GM12878 (cell line): ENCODE data around the gene PXT1. TPM values are rescaled to one million over a fixed set of nuclear protein-coding genes. Genes with fewer than 3 reads are reported as not detected.

Experiments used
- ATAC-seq: fragments of 200-7000 bp; cut with Tn5 transposase; 3 replicates; pipeline ENCODE4 v1.9.1; 2020; ENCODE audit warnings: mild to moderate bottlenecking, moderate library complexity
- Bru-seq: library from RNA; stranded (reverse); fragments of 400-500 nt; gene quantifications from one replicate; lab custom pipeline; 2021; lab: Mats Ljungman, UMichigan
- BruChase-seq, 2 experiments: library from RNA; stranded (reverse); fragments of 400-500 nt; gene quantifications; one replicate each; lab custom pipeline; 2021; lab: Mats Ljungman, UMichigan
- BruUV-seq: library from RNA; stranded (reverse); fragments of 400-500 nt; replicated peaks from 2 replicates; lab custom pipeline; 2021; lab: Mats Ljungman, UMichigan
- CTCF ChIA-PET: fragments of 300-600 bp; sonication (Branson Sonifier 250); formaldehyde crosslinking; extraction: SDS; loops from one replicate; lab custom pipeline; 2021; ENCODE audit warnings: inconsistent platforms; lab: Yijun Ruan, JAX
- POLR2A ChIA-PET: fragments of 350-600 bp; formaldehyde crosslinking; extraction: SDS; loops from one replicate; lab custom pipeline; 2021; ENCODE audit warnings: inconsistent platforms; lab: Charles Lee
- RAD21 ChIA-PET: fragments of 300-600 bp; sonication (Branson Sonifier 250); formaldehyde crosslinking; loops from one replicate; lab custom pipeline; 2023; ENCODE audit warnings: antibody characterized with exemption; ENCODE audit not compliant: unreplicated experiment; lab: Charles Lee
- SMC1A ChIA-PET: fragments of 300-600 bp; sonication (Branson Sonifier 250); formaldehyde crosslinking; loops from one replicate; lab custom pipeline; 2023; ENCODE audit not compliant: unreplicated experiment, uncharacterized antibody; lab: Charles Lee
- DNase-seq: peaks from one replicate; pipeline ENCODE4 v3.0.0-alpha.2; 2011; ENCODE audit warnings: low read depth, low spot score
- FAIRE-seq: peaks from 3 replicates; lab custom pipeline; 2011; peaks lifted over from hg19 to GRCh38; lab: Jason Lieb, UNC
- H2AFZ ChIP-seq: 2 replicates; pipeline ENCODE4 v1.6.0; 2011; ENCODE audit warnings: low read depth, low read length, control low read depth; ENCODE audit not compliant: control insufficient read depth
- H3K27ac ChIP-seq: 2 replicates; pipeline ENCODE4 v1.5.1; 2011; ENCODE audit warnings: control low read depth; ENCODE audit not compliant: control insufficient read depth, insufficient read depth
- H3K27me3 ChIP-seq, 2 experiments: replicated peaks in 1 of 2; 2 replicates each; pipeline versions ENCODE4 v1.6.0 to v1.6.1; 2011; ENCODE audit warnings: low read length in 1 of 2; ENCODE audit not compliant: control insufficient read depth in 2 of 2, insufficient read depth in 2 of 2
- H3K36me3 ChIP-seq, 2 experiments: 2 replicates each; pipeline ENCODE4 v1.5.1; 2011; ENCODE audit warnings: low read length in 1 of 2; ENCODE audit not compliant: control insufficient read depth in 2 of 2, insufficient read depth in 2 of 2
- H3K4me1 ChIP-seq: 2 replicates; pipeline ENCODE4 v1.6.1; 2011; ENCODE audit warnings: mild to moderate bottlenecking, low read length, moderate library complexity, mixed read lengths; ENCODE audit not compliant: control insufficient read depth, insufficient read depth
- H3K4me2 ChIP-seq: 2 replicates; pipeline ENCODE4 v1.6.0; 2011; ENCODE audit warnings: control low read depth; ENCODE audit not compliant: control insufficient read depth, insufficient read depth
- H3K4me3 ChIP-seq: fragments of 200-600 bp; sonication (generic); 2 replicates; pipeline ENCODE4 v1.5.1; 2016
- H3K79me2 ChIP-seq: 2 replicates; pipeline ENCODE4 v1.6.0; 2011; ENCODE audit warnings: low read length; ENCODE audit not compliant: control insufficient read depth, insufficient read depth
- H3K9ac ChIP-seq: 2 replicates; pipeline ENCODE4 v1.8.0; 2011; ENCODE audit warnings: low read length, control low read depth, mixed read lengths; ENCODE audit not compliant: control insufficient read depth, insufficient read depth
- H3K9me3 ChIP-seq: replicated peaks from 3 replicates; pipeline ENCODE4 v1.5.1; 2011; ENCODE audit warnings: mild to moderate bottlenecking, low read length; ENCODE audit not compliant: control insufficient read depth, insufficient read depth
- H4K20me1 ChIP-seq: 2 replicates; pipeline ENCODE4 v1.6.0; 2011; ENCODE audit not compliant: control insufficient read depth, insufficient read depth
- ASH2L ChIP-seq: fragments of 300-600, 200-600 bp; sonication (generic); IDR thresholded peaks from 2 replicates; pipeline ENCODE4 v1.6.1; 2017; ENCODE audit warnings: low read depth, mild to moderate bottlenecking, borderline replicate concordance
- CHD2 ChIP-seq: IDR thresholded peaks from 2 replicates; pipeline ENCODE4 v1.6.1; 2011; ENCODE audit warnings: low read depth, low read length, improper control_type of control experiment, borderline replicate concordance
- EED ChIP-seq: sonication (generic); IDR thresholded peaks from 2 replicates; pipeline ENCODE4 v1.6.1; 2016; ENCODE audit warnings: antibody characterized with exemption, low read depth
- HDGF ChIP-seq: fragments of 450-650 bp; IDR thresholded peaks from 2 replicates; pipeline ENCODE4 v1.6.1; 2016; ENCODE audit warnings: antibody characterized with exemption
- NFYB ChIP-seq: IDR thresholded peaks from 2 replicates; pipeline ENCODE4 v1.6.1; 2011; ENCODE audit warnings: low read depth, mild to moderate bottlenecking, low read length, improper control_type of control experiment, moderate library complexity; ENCODE audit not compliant: insufficient read depth
- NR2F1 ChIP-seq: fragments of 450-650 bp; conservative IDR thresholded peaks from 2 replicates; pipeline ENCODE4 v1.6.1; 2017; ENCODE audit warnings: mild to moderate bottlenecking
- WRNIP1 ChIP-seq: IDR thresholded peaks from 2 replicates; pipeline ENCODE4 v1.6.1; 2011; ENCODE audit warnings: low read depth, low read length, improper control_type of control experiment, borderline replicate concordance
- ZSCAN29 ChIP-seq: fragments of 450-650 bp; IDR thresholded peaks from 2 replicates; pipeline ENCODE4 v1.6.1; 2017; ENCODE audit warnings: mild to moderate bottlenecking, moderate library complexity
- WGBS: methylation state at CpG from one replicate; pipeline ENCODE4 v1.1.6; 2016; ENCODE audit warnings: low lambda C conversion rate; ENCODE audit not compliant: insufficient replicate concordance, insufficient coverage; ENCODE audit errors: missing lambda C conversion rate; 5-methylcytosine and 5-hydroxymethylcytosine counted together
- in situ Hi-C: fragments of 300-500 bp; cut with MboI; formaldehyde crosslinking; loops from 9 replicates; pipeline ENCODE4 v1.14.3; 2018; ENCODE audit warnings: mixed read lengths
- intact Hi-C: fragments of 100-400 bp; cut with micrococcal nuclease; formaldehyde crosslinking; loops from one replicate; pipeline ENCODE4 v1.14.2; 2022; ENCODE audit not compliant: unreplicated experiment
- long read RNA-seq, 2 experiments: library from polyadenylated mRNA; unstranded; transcript quantifications; one replicate each; pipeline ENCODE4 v2.0.0, GENCODE V29; 2019 to 2020
- polyA minus RNA-seq, 3 experiments: library from RNA; depleted of rRNA, polyadenylated mRNA; stranded (reverse); fragments of >200 nt; gene quantifications; 2 replicates each; pipeline ENCODE4 v1.2.3, GENCODE V29; 2011
- polyA plus RNA-seq, 11 experiments: library from polyadenylated mRNA; depleted of rRNA in 4 of 11; unstranded in 6 of 11; stranded (reverse) in 5 of 11; fragments of >200 nt; fragmentation: Nextera tagmentation in 4 of 11; fragmentation: Illumina TruSeq in 1 of 11; extraction: Ambion mirVana in 4 of 11; extraction: Trizol in 1 of 11; gene quantifications; 1 replicate in 1 of 11; 2 replicates in 10 of 11; pipeline versions ENCODE4 v1.2.1 to v1.2.3, GENCODE V29; 2011 to 2016; ENCODE audit warnings: inconsistent platforms in 2 of 11, missing spikeins in 2 of 11, low read depth in 1 of 11
- total RNA-seq, 4 experiments: library from RNA; depleted of rRNA in 3 of 4; stranded (reverse); fragments of >200 nt in 3 of 4; fragmentation: Illumina TruSeq in 1 of 4; extraction: Trizol in 1 of 4; gene quantifications; 2 replicates each; pipeline versions ENCODE4 v1.2.1 to v1.2.3, GENCODE V29; 2013 to 2021
- TF ChIP-seq, protein P1 (sequence below): fragments of 450-650 bp; formaldehyde crosslinking; IDR thresholded peaks from 2 replicates; pipeline ENCODE4 v1.5.0; 2022; ENCODE audit warnings: mild to moderate bottlenecking, missing genetic modification characterization
- TF ChIP-seq, protein P2 (sequence below): IDR thresholded peaks from 2 replicates; pipeline ENCODE4 v1.6.1; 2012; ENCODE audit warnings: low read depth, low read length, improper control_type of control experiment
- TF ChIP-seq, protein P3 (sequence below): fragments of 450-650 bp; IDR thresholded peaks from 2 replicates; pipeline ENCODE4 v1.6.1; 2018; ENCODE audit warnings: borderline replicate concordance, mild to moderate bottlenecking; ENCODE audit not compliant: partially characterized antibody

Gene PXT1, protein sequence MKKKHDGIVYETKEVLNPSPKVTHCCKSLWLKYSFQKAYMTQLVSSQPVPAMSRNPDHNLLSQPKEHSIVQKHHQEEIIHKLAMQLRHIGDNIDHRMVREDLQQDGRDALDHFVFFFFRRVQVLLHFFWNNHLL
- not detected in 2 replicates for total RNA-seq (2013; cell fraction: nucleolus; rRNA removed)
- 0.27 and 0.45 TPM in 2 replicates for total RNA-seq (2014; rRNA removed)
- total RNA-seq (2014; rRNA removed; fragmentation: Illumina TruSeq; extraction: Trizol), result 0.23 and 0.27 TPM in 2 replicates
- total RNA-seq (2021), result 0.21 and 0.38 TPM in 2 replicates
- 0.72 TPM for polyA plus RNA-seq (2011; ENCODE audit: low read depth)
- 0.24 and 0.31 TPM in 2 replicates for polyA plus RNA-seq (2011; rRNA removed)
- 0.30 and 0.33 TPM in 2 replicates for polyA plus RNA-seq (2011; cell fraction: cytosol; rRNA removed)
- 0.07 and 0.18 TPM in 2 replicates for polyA plus RNA-seq (2011; cell fraction: nucleus; rRNA removed)
- 0.57 and 1.0 TPM in 2 replicates for polyA plus RNA-seq (2012)
- polyA plus RNA-seq (2014; fragmentation: Illumina TruSeq; extraction: Trizol), result 1.3 and 2.1 TPM in 2 replicates
- under 1 TPM; 0.52 to 0.60 TPM for polyA plus RNA-seq (2014; fragmentation: Nextera tagmentation; extraction: Ambion mirVana)
- 0.39 and 0.49 TPM in 2 replicates for polyA plus RNA-seq (2014; rRNA removed)
- polyA plus RNA-seq (2016; fragmentation: Nextera tagmentation; extraction: Ambion mirVana), result 1 to 10 TPM; 2.5 to 2.9 TPM
- 0.67 and 1.1 TPM in 2 replicates for polyA minus RNA-seq (2011; rRNA and poly(A)+ RNA removed)
- polyA minus RNA-seq (2011; cell fraction: cytosol; rRNA and poly(A)+ RNA removed), result not detected in 2 replicates
- polyA minus RNA-seq (2011; cell fraction: nucleus; rRNA and poly(A)+ RNA removed), result 0.48 and 0.57 TPM in 2 replicates
- Bru-seq, nascent RNA, result percentile 32 among the genes with signal in this experiment
- percentile 23 among the genes with signal in this experiment for BruChase-seq, experiment 1, labeled RNA remaining after a 6-hour chase
- percentile 30 among the genes with signal in this experiment for BruChase-seq, experiment 2, labeled RNA remaining after a 2-hour chase
- long read RNA-seq, experiment 1, result 0 reads
- long read RNA-seq, experiment 2, result 0 reads

DNA sequence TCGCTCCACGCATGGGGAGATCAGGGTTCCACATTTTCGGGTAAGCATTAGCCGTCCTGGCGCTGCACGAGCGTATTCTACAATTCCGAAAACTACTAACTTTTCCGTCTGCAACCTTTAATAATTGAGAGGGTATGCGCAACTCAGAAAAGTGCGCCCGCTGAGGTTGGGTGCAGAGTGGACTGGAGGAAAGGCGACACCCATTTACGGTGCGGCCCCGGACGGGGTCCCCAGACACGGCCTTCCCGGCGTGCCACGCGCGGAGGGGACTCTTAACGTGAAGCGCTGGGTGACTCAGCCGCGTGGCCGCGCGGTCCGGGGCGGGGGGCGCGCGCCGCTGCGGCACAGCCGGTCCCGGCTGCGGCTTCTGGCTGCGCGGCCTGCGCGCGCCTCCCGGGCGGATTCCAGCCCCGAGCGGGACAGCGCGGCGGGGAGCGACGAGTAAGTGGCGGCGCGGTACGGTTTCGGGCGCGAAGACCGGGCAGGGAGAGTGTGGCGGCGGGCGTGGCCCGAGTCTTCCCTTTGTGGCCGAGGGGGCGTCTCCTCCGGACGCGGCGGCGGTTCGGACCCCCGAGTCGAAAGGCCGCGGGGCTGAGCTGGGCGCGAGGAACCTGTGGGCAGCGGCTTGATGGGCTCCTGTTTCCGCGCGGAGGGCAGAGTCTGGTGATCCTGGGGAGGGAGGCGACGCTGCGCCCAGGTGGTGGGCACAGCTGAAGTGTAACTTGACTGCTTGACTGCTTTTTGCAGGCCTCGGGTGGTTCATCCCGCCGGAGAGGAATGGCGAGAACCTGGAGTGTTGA, at the start of gene PXT1, which contains the start of gene KCTD20:
Gene PXT1 (minus strand): TSS at position 184 of the 800 bp plus-strand sequence. CDS start 16,772 bp downstream, outside the sequence.
Gene KCTD20 (plus strand): TSS at position 330 of the 800 bp plus-strand sequence. CDS start 27,098 bp downstream, outside the sequence.
- Histone ChIP-seq H3K27me3 (no peaks in the 10 kb centered on the region), H3K4me2 (peak within 1 kb of the TSS; percentile 91), H3K4me1 (peaks cover 7% of the 10 kb centered on the region), H4K20me1 (no peaks in the 10 kb centered on the region), H3K4me3 (peak within 1 kb of the TSS; percentile 86), H3K9me3 (no peaks in the 10 kb centered on the region; the same call in 2 of the 3 replicates), H3K27ac (peak within 1 kb of the TSS; percentile 95), H3K36me3 (no peaks in the 10 kb centered on the region), H2AFZ (peak within 1 kb of the TSS; percentile 94), H3K79me2 (peaks cover 51% of the 10 kb centered on the region), H3K9ac (peak within 1 kb of the TSS; percentile 88)
- CTCF ChIA-PET, result interaction anchor here (0.9 to 1.4 kb wide), 3 partner anchors 12 to 152 kb away, joined by 3 to 9 read pairs (median 3); no protein-coding TSS in a partner anchor
- peak; percentile 48 for DNase-seq
- in situ Hi-C loops (no loop called here), intact Hi-C loops (loop anchor here (2.0 to 5.0 kb wide), 2 partner anchors 152 to 239 kb away; partner anchors contain the start of gene SRSF3)
- under 1% methylated on average over 73 of the region's 91 CpGs for WGBS
- RAD21 ChIA-PET, result interaction anchor here (0.6 to 2.5 kb wide), 3 partner anchors 19 to 172 kb away, joined by 3 to 12 read pairs (median 6); no protein-coding TSS in a partner anchor
- no TSS peak for BruUV-seq
- POLR2A ChIA-PET, result interaction anchor here (1.0 to 1.2 kb wide), 2 partner anchors 12 to 20 kb away, joined by 3 to 7 read pairs; no protein-coding TSS in a partner anchor
- no peak for FAIRE-seq
- peak; percentile 85 for ATAC-seq
- SMC1A ChIA-PET, result interaction anchor here (0.9 to 3.5 kb wide), 6 partner anchors 10 to 150 kb away, joined by 3 to 14 read pairs (median 4); no protein-coding TSS in a partner anchor
- TF ChIP-seq WRNIP1, result no peak
- peak; percentile 48; the same call in 1 of the 2 replicates for TF ChIP-seq CHD2
- no peak; the same call in 1 of the 2 replicates for TF ChIP-seq ASH2L
- TF ChIP-seq, protein P1, sequence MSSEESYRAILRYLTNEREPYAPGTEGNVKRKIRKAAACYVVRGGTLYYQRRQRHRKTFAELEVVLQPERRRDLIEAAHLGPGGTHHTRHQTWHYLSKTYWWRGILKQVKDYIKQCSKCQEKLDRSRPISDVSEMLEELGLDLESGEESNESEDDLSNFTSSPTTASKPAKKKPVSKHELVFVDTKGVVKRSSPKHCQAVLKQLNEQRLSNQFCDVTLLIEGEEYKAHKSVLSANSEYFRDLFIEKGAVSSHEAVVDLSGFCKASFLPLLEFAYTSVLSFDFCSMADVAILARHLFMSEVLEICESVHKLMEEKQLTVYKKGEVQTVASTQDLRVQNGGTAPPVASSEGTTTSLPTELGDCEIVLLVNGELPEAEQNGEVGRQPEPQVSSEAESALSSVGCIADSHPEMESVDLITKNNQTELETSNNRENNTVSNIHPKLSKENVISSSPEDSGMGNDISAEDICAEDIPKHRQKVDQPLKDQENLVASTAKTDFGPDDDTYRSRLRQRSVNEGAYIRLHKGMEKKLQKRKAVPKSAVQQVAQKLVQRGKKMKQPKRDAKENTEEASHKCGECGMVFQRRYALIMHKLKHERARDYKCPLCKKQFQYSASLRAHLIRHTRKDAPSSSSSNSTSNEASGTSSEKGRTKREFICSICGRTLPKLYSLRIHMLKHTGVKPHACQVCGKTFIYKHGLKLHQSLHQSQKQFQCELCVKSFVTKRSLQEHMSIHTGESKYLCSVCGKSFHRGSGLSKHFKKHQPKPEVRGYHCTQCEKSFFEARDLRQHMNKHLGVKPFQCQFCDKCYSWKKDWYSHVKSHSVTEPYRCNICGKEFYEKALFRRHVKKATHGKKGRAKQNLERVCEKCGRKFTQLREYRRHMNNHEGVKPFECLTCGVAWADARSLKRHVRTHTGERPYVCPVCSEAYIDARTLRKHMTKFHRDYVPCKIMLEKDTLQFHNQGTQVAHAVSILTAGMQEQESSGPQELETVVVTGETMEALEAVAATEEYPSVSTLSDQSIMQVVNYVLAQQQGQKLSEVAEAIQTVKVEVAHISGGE (CRISPR knock-in tag), result 0 out of 2 replicates have a peak, but pooled peaks have one; percentile 34
- TF ChIP-seq NR2F1, result peak; percentile 71
- TF ChIP-seq HDGF, result no peak
- no peak for TF ChIP-seq NFYB
- TF ChIP-seq, protein P2, sequence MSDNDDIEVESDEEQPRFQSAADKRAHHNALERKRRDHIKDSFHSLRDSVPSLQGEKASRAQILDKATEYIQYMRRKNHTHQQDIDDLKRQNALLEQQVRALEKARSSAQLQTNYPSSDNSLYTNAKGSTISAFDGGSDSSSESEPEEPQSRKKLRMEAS, result peak; percentile 60; the same call in 1 of the 2 replicates
- TF ChIP-seq ZSCAN29, result peak; percentile 31; the same call in 1 of the 2 replicates
- TF ChIP-seq, protein P3, sequence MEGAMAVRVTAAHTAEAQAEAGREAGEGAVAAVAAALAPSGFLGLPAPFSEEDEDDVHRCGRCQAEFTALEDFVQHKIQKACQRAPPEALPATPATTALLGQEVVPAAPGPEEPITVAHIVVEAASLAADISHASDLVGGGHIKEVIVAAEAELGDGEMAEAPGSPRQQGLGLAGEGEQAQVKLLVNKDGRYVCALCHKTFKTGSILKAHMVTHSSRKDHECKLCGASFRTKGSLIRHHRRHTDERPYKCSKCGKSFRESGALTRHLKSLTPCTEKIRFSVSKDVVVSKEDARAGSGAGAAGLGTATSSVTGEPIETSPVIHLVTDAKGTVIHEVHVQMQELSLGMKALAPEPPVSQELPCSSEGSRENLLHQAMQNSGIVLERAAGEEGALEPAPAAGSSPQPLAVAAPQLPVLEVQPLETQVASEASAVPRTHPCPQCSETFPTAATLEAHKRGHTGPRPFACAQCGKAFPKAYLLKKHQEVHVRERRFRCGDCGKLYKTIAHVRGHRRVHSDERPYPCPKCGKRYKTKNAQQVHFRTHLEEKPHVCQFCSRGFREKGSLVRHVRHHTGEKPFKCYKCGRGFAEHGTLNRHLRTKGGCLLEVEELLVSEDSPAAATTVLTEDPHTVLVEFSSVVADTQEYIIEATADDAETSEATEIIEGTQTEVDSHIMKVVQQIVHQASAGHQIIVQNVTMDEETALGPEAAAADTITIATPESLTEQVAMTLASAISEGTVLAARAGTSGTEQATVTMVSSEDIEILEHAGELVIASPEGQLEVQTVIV, result no peak
- TF ChIP-seq EED, result no peak
